HEK293 (cell line): ENCODE results near the gene SLC19A2.

ENCODE experiments used
- CTCF ChIA-PET: fragments of 350-600 bp; formaldehyde crosslinking; extraction: SDS; loops from one replicate; lab custom pipeline; 2021; ENCODE audit warnings: antibody characterized with exemption; lab: Yijun Ruan, JAX
- POLR2A ChIA-PET: fragments of 300-600 bp; formaldehyde crosslinking; extraction: SDS; loops from one replicate; lab custom pipeline; 2020; ENCODE audit warnings: antibody characterized with exemption, inconsistent platforms; lab: Yijun Ruan, JAX
- H3K27ac ChIP-seq: fragments of 200-500 bp; sonication (Bioruptor generic); 2 replicates; pipeline ENCODE4 v1.5.1; 2014; ENCODE audit warnings: low read depth, low read length, control low read depth, inconsistent platforms; ENCODE audit errors: extremely low read depth
- H3K36me3 ChIP-seq, 2 experiments: fragments of 200-500 bp in 1 of 2; sonication (Bioruptor generic) in 1 of 2; 1 replicate in 1 of 2; 2 replicates in 1 of 2; pipeline ENCODE4 v1.5.1; 2014 to 2017; ENCODE audit warnings: inconsistent platforms in 2 of 2, low read length in 2 of 2; ENCODE audit not compliant: control insufficient read depth in 2 of 2, insufficient read depth in 1 of 2
- H3K4me1 ChIP-seq: fragments of 200-500 bp; sonication (Bioruptor generic); 2 replicates; pipeline ENCODE4 v1.5.1; 2014; ENCODE audit warnings: mild to moderate bottlenecking, low read length, inconsistent platforms; ENCODE audit not compliant: control insufficient read depth, insufficient read depth
- H3K4me3 ChIP-seq: 2 replicates; pipeline ENCODE4 v1.5.1; 2011; ENCODE audit warnings: low read depth, mild to moderate bottlenecking, control low read depth, low read length, moderate library complexity
- H3K9me3 ChIP-seq: fragments of 200-500 bp; sonication (Bioruptor generic); 2 replicates; pipeline ENCODE4 v1.5.1; 2014; ENCODE audit warnings: low read depth, low read length, inconsistent platforms; ENCODE audit not compliant: control insufficient read depth, insufficient read depth
- IKZF3 ChIP-seq: fragments of 450-650 bp; IDR thresholded peaks from 2 replicates; pipeline ENCODE4 v1.5.0; 2018; ENCODE audit warnings: missing biosample characterization, mild to moderate bottlenecking, missing genetic modification characterization, moderate library complexity
- KLF10 ChIP-seq: fragments of 450-650 bp; IDR thresholded peaks from 2 replicates; pipeline ENCODE4 v1.5.1; 2018; ENCODE audit warnings: missing biosample characterization, mild to moderate bottlenecking, missing genetic modification characterization
- PRDM1 ChIP-seq: fragments of 450-650 bp; formaldehyde crosslinking; IDR thresholded peaks from 2 replicates; pipeline ENCODE4; 2016; ENCODE audit warnings: missing biosample characterization, missing genetic modification characterization
- TRIM28 ChIP-seq: IDR thresholded peaks from 2 replicates; pipeline ENCODE4 v1.6.1; 2011; ENCODE audit warnings: low read length, control low read depth, borderline replicate concordance
- ZFHX2 ChIP-seq: fragments of 450-650 bp; formaldehyde crosslinking; conservative IDR thresholded peaks from 2 replicates; pipeline ENCODE4 v1.5.1; 2016; ENCODE audit warnings: missing biosample characterization, missing genetic modification characterization
- ZNF155 ChIP-seq: fragments of 450-650 bp; formaldehyde crosslinking; IDR thresholded peaks from 2 replicates; pipeline ENCODE4 v1.5.1; 2016; ENCODE audit warnings: missing biosample characterization, missing genetic modification characterization
- ZNF341 ChIP-seq: fragments of 450-650 bp; formaldehyde crosslinking; IDR thresholded peaks from 2 replicates; pipeline ENCODE4; 2016; ENCODE audit warnings: low read depth, missing biosample characterization, missing genetic modification characterization
- ZNF426 ChIP-seq: fragments of 450-650 bp; formaldehyde crosslinking; IDR thresholded peaks from 2 replicates; pipeline ENCODE4 v1.5.1; 2017; ENCODE audit warnings: missing biosample characterization, missing genetic modification characterization, mild to moderate bottlenecking, inconsistent platforms, moderate library complexity
- ZNF658 ChIP-seq: fragments of 450-650 bp; formaldehyde crosslinking; IDR thresholded peaks from 2 replicates; pipeline ENCODE4; 2016; ENCODE audit warnings: missing biosample characterization, missing genetic modification characterization
- ZNF707 ChIP-seq: fragments of 450-650 bp; formaldehyde crosslinking; IDR thresholded peaks from 2 replicates; pipeline ENCODE4 v1.5.1; 2016; ENCODE audit warnings: missing biosample characterization, missing genetic modification characterization
- ZXDB ChIP-seq: fragments of 450-650 bp; formaldehyde crosslinking; IDR thresholded peaks from 2 replicates; pipeline ENCODE4 v1.5.1; 2016; ENCODE audit warnings: missing biosample characterization, missing genetic modification characterization
- TF ChIP-seq, protein P1 (sequence below): fragments of 450-650 bp; formaldehyde crosslinking; IDR thresholded peaks from 2 replicates; pipeline ENCODE4 v1.5.1; 2016; ENCODE audit warnings: missing biosample characterization, missing genetic modification characterization
- TF ChIP-seq, protein P2 (sequence below): fragments of 450-650 bp; formaldehyde crosslinking; IDR thresholded peaks from 2 replicates; pipeline ENCODE4 v1.5.1; 2016; ENCODE audit warnings: missing biosample characterization, missing genetic modification characterization
- TF ChIP-seq, protein P3 (sequence below): fragments of 450-650 bp; formaldehyde crosslinking; IDR thresholded peaks from 2 replicates; pipeline ENCODE4 v1.5.1; 2016; ENCODE audit warnings: missing biosample characterization, missing genetic modification characterization
- TF ChIP-seq, protein P4 (sequence below): fragments of 450-650 bp; formaldehyde crosslinking; IDR thresholded peaks from 2 replicates; pipeline ENCODE4 v1.5.1; 2016; ENCODE audit warnings: missing biosample characterization, missing genetic modification characterization

Gene SLC19A2

DNA sequence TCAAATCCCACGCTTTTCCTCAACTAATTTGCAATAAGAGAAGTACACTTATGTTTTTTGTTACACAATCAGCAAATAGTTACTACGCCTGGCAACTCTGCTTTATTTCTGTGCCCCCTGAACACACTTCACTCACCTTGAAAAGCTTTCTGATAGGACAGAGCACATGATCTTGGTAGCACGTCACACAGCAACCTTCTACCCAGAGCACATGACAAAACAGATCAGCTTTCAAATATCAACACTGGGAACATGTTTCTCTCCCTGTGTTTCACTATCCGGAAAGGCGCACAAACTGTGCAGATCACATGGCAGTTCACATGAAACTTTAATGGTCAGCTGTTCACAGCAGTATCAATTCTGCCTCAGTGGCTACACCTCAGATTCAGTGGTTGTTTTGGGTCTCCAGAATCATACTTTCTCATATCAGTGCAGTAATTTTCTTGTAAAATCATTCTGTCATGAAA, 2.2 kb downstream of the SLC19A2 start (continued):
- peak; percentile 50; the same call in 1 of the 2 replicates for TF ChIP-seq ZXDB (tag by site-specific recombination)
- peak; percentile 85 for TF ChIP-seq IKZF3 (tag by site-specific recombination)
- TF ChIP-seq, protein P1, sequence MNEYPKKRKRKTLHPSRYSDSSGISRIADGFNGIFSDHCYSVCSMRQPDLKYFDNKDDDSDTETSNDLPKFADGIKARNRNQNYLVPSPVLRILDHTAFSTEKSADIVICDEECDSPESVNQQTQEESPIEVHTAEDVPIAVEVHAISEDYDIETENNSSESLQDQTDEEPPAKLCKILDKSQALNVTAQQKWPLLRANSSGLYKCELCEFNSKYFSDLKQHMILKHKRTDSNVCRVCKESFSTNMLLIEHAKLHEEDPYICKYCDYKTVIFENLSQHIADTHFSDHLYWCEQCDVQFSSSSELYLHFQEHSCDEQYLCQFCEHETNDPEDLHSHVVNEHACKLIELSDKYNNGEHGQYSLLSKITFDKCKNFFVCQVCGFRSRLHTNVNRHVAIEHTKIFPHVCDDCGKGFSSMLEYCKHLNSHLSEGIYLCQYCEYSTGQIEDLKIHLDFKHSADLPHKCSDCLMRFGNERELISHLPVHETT (tag by site-specific recombination): 0 out of 2 replicates have a peak, but pooled peaks have one; percentile 32
- 0 out of 2 replicates have a peak, but pooled peaks have one; percentile 54 for TF ChIP-seq TRIM28
- peak; percentile 16; the same call in 1 of the 2 replicates for TF ChIP-seq KLF10
- no peak for TF ChIP-seq ZNF426 (tag by site-specific recombination)
- TF ChIP-seq, protein P2, sequence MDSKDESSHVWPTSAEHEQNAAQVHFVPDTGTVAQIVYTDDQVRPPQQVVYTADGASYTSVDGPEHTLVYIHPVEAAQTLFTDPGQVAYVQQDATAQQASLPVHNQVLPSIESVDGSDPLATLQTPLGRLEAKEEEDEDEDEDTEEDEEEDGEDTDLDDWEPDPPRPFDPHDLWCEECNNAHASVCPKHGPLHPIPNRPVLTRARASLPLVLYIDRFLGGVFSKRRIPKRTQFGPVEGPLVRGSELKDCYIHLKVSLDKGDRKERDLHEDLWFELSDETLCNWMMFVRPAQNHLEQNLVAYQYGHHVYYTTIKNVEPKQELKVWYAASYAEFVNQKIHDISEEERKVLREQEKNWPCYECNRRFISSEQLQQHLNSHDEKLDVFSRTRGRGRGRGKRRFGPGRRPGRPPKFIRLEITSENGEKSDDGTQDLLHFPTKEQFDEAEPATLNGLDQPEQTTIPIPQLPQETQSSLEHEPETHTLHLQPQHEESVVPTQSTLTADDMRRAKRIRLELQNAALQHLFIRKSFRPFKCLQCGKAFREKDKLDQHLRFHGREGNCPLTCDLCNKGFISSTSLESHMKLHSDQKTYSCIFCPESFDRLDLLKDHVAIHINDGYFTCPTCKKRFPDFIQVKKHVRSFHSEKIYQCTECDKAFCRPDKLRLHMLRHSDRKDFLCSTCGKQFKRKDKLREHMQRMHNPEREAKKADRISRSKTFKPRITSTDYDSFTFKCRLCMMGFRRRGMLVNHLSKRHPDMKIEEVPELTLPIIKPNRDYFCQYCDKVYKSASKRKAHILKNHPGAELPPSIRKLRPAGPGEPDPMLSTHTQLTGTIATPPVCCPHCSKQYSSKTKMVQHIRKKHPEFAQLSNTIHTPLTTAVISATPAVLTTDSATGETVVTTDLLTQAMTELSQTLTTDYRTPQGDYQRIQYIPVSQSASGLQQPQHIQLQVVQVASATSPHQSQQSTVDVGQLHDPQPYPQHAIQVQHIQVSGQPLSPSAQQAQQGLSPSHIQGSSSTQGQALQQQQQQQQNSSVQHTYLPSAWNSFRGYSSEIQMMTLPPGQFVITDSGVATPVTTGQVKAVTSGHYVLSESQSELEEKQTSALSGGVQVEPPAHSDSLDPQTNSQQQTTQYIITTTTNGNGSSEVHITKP (tag by site-specific recombination): peak; percentile 16; the same call in 1 of the 2 replicates
- peak; percentile 61 for TF ChIP-seq PRDM1 (tag by site-specific recombination)
- TF ChIP-seq ZNF341 (tag by site-specific recombination): no peak

DNA sequence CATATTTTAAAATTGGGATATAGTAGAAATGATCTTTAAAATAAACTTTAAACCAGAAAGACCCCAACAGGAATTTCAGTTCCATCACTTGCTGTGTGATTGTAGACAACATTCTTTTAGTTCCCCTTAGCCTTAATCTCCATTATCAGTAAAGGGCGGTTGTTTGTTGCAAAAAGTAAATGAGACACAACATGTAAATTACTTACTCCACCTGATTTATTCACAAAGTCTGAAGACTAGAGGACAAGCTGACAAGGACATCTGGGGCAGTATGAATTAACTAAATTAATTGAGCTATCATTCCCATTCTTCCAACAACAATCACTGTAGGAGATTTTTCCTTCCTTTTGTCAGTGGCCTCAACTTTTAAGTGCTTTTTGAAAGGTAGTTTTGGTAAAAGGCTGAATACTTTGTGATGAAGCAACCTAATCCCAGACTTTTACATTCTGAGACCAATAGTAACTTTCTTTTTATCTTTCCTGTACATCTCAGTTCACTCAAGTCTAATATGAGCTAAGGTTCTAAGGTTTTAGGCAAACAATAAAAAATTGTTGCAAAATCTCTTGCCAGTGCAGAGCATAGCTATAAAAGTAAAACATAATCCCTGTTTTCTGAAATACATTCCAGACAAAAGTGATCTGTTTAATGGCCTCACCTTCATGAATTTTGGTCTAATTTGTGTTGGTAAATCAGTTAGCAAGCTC, 6.2 kb downstream of the SLC19A2 start:
- no peak for TF ChIP-seq ZNF707 (tag by site-specific recombination)
- TF ChIP-seq ZNF658 (tag by site-specific recombination): no peak
- no peak for TF ChIP-seq ZFHX2 (tag by site-specific recombination)
- TF ChIP-seq, protein P3, sequence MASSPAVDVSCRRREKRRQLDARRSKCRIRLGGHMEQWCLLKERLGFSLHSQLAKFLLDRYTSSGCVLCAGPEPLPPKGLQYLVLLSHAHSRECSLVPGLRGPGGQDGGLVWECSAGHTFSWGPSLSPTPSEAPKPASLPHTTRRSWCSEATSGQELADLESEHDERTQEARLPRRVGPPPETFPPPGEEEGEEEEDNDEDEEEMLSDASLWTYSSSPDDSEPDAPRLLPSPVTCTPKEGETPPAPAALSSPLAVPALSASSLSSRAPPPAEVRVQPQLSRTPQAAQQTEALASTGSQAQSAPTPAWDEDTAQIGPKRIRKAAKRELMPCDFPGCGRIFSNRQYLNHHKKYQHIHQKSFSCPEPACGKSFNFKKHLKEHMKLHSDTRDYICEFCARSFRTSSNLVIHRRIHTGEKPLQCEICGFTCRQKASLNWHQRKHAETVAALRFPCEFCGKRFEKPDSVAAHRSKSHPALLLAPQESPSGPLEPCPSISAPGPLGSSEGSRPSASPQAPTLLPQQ: no peak
- ChIA-PET CTCF (interaction anchor here (0.5 to 1.5 kb wide), 5 partner anchors 14 to 94 kb away, joined by 3 to 7 read pairs (median 3); no protein-coding TSS in a partner anchor), POLR2A (interaction anchor here (0.6 kb wide), 1 partner anchor 69 kb away, joined by 5 read pairs; no protein-coding TSS in a partner anchor)
- Histone ChIP-seq H3K27ac (no peak overlapping the region), H3K36me3 (peaks cover 0 to 7% of the 10 kb centered on the region in 2 experiments; a peak in 2 of 3 replicates), H3K4me1 (peaks cover 11% of the 10 kb centered on the region), H3K4me3 (no peak overlapping the region), H3K9me3 (no peaks in the 10 kb centered on the region)

DNA sequence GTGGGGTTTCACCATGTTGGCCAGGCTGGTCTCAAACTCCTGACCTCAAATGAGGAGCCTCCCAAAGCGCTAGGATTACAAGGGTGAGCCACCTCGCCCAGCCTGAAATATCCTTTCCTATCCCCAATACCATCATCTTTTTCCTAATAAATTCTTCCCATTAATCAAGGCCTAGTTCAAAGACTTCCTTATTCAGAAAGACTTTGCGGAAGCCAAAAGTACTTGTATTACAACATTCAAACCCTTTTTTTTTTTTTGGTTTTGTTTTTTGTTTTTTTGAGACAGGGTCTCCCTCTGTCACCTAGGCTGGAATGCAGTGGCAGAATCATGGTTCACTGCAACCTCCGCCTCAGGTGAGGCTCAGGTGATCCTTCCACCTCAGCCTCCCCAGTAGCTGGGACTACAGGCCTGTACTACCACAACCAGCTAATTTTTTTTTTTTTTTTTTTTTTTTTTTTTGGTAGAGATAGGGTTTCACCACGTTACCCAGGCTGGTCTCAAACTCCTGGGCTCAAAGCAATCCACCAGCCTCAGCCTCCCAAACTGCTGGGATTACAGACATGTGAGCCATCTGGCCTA, 7.6 kb downstream of the SLC19A2 start:
- CTCF ChIA-PET: no interaction called here

More for the DNA sequence above, 7.6 kb downstream of the SLC19A2 start:
- no peak for TF ChIP-seq ZNF155
- TF ChIP-seq, protein P4, sequence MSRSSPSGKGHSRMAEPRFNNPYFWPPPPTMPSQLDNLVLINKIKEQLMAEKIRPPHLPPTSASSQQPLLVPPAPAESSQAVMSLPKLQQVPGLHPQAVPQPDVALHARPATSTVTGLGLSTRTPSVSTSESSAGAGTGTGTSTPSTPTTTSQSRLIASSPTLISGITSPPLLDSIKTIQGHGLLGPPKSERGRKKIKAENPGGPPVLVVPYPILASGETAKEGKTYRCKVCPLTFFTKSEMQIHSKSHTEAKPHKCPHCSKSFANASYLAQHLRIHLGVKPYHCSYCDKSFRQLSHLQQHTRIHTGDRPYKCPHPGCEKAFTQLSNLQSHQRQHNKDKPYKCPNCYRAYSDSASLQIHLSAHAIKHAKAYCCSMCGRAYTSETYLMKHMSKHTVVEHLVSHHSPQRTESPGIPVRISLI: peak; percentile 92
- H3K4me3 ChIP-seq: no peak overlapping the region
- POLR2A ChIA-PET: no interaction called here
- peaks cover 0 to 7% of the 10 kb centered on the region in 2 experiments; a peak in 2 of 3 replicates for H3K36me3 ChIP-seq
- H3K4me1 ChIP-seq: peaks cover 3% of the 10 kb centered on the region; the same call in 1 of the 2 replicates
- H3K27ac ChIP-seq: no peak overlapping the region
- H3K9me3 ChIP-seq: no peaks in the 10 kb centered on the region
